ENCODE measurements around the gene LRP1B.

Gene LRP1B

DNA sequence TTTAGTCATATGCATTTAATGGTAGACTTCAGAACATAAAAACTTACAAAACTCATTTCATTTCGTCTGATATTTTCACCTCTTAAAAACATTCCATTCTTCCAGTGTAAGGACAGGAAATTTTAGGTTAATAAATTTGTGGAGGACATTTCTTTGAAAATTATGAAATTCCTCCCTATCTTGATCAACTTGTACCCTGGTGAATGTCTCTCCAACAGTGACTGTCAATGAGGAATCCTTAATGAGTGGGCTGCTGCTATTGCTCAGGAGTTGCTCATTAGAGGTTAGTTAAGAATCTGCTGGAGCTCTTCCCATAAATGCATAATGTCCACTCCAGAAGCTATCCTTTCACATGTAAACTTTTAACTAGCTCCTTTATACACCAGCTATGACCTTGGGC lies 69.1 kb downstream of the LRP1B start:
- no peak overlapping the region for H3K27ac ChIP-seq
- TF ChIP-seq, protein P1, sequence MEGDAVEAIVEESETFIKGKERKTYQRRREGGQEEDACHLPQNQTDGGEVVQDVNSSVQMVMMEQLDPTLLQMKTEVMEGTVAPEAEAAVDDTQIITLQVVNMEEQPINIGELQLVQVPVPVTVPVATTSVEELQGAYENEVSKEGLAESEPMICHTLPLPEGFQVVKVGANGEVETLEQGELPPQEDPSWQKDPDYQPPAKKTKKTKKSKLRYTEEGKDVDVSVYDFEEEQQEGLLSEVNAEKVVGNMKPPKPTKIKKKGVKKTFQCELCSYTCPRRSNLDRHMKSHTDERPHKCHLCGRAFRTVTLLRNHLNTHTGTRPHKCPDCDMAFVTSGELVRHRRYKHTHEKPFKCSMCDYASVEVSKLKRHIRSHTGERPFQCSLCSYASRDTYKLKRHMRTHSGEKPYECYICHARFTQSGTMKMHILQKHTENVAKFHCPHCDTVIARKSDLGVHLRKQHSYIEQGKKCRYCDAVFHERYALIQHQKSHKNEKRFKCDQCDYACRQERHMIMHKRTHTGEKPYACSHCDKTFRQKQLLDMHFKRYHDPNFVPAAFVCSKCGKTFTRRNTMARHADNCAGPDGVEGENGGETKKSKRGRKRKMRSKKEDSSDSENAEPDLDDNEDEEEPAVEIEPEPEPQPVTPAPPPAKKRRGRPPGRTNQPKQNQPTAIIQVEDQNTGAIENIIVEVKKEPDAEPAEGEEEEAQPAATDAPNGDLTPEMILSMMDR (IDR thresholded peaks at IDR 0.05), result no peak
- TF ChIP-seq ZFX (IDR thresholded peaks at IDR 0.05; ENCODE audit: borderline replicate concordance), result no peak

DNA sequence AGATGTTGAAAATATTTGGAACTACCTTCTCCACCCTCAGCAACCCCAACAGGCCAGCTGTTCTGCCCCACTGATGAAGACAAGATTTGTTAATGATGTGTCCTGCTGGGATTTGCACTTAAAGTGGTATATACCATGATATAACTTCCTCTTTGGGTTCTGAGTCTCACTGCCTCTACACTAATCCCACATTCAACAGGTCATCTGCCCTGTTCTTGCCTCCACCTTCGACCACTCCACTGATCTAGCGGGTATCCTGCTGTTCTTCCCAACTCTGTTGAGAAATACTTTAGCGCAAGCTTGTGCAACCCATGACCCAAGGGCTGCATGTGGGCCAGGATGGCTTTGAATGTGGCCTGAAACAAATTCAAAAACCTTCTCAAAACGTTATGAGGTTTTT lies 72.7 kb downstream of the LRP1B start:
- no peak overlapping the region for H3K27ac ChIP-seq
- TF ChIP-seq, protein P1 (IDR thresholded peaks at IDR 0.05), result no peak
- no peak for TF ChIP-seq ZFX (IDR thresholded peaks at IDR 0.05; ENCODE audit: borderline replicate concordance)

- no peak overlapping the region for H3K27ac ChIP-seq
- TF ChIP-seq, protein P1 (IDR thresholded peaks at IDR 0.05), result no peak
- no peak for TF ChIP-seq ZFX (IDR thresholded peaks at IDR 0.05; ENCODE audit: borderline replicate concordance)
Observed at GRCh38 chr2:142056784-142057183, 74.0 kb downstream of the LRP1B start.

GRCh38 chr2:142052220-142052863 lies 78.5 kb downstream of the LRP1B start:
- no peak overlapping the region for H3K27ac ChIP-seq
- TF ChIP-seq, protein P1 (IDR thresholded peaks at IDR 0.05), result no peak
- no peak for TF ChIP-seq ZFX (IDR thresholded peaks at IDR 0.05; ENCODE audit: borderline replicate concordance)

GRCh38 chr2:142048581-142048980 lies 82.2 kb downstream of the LRP1B start:
- H3K27ac ChIP-seq, result no peak overlapping the region
- TF ChIP-seq, protein P1 (IDR thresholded peaks at IDR 0.05), result no peak
- TF ChIP-seq ZFX (IDR thresholded peaks at IDR 0.05; ENCODE audit: borderline replicate concordance), result no peak

DNA sequence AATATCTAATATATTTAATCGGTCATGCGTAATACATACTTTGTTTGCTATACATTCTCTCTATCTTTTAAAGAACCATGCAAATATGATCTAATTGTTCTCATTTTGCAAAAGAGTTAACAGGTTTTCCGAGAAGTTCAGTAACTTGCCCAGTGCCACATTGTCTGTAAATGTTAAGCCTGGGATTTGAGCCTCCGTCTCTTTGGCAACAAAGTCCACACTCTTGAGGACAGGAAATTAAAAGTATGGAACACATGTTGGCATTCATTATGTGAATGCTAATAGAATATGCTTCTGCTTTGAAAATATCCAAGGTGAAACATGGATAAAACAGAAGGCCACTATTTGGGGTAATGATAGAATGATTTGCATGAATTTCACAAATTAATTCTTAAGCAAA lies 85.2 kb downstream of the LRP1B start:
- TF ChIP-seq, protein P1 (IDR thresholded peaks at IDR 0.05), result no peak
- no peak for TF ChIP-seq ZFX (IDR thresholded peaks at IDR 0.05; ENCODE audit: borderline replicate concordance)
- no peak overlapping the region for H3K27ac ChIP-seq

- no peak for TF ChIP-seq ZFX (IDR thresholded peaks at IDR 0.05; ENCODE audit: borderline replicate concordance)
- TF ChIP-seq, protein P1 (IDR thresholded peaks at IDR 0.05), result no peak
- no peak overlapping the region for H3K27ac ChIP-seq
Observed at GRCh38 chr2:142044197-142044596, 86.6 kb downstream of the LRP1B start.
